ENCODE measurements around the gene CLDN34. TPM values are rescaled to one million over a fixed set of nuclear protein-coding genes. Genes with fewer than 3 reads are reported as not detected.

Gene CLDN34
- total and polyA plus RNA-seq, 2 of the 13 experiments (the other 11 are each of a cell fraction or from before 2014, with no cell fraction given), result not detected

DNA sequence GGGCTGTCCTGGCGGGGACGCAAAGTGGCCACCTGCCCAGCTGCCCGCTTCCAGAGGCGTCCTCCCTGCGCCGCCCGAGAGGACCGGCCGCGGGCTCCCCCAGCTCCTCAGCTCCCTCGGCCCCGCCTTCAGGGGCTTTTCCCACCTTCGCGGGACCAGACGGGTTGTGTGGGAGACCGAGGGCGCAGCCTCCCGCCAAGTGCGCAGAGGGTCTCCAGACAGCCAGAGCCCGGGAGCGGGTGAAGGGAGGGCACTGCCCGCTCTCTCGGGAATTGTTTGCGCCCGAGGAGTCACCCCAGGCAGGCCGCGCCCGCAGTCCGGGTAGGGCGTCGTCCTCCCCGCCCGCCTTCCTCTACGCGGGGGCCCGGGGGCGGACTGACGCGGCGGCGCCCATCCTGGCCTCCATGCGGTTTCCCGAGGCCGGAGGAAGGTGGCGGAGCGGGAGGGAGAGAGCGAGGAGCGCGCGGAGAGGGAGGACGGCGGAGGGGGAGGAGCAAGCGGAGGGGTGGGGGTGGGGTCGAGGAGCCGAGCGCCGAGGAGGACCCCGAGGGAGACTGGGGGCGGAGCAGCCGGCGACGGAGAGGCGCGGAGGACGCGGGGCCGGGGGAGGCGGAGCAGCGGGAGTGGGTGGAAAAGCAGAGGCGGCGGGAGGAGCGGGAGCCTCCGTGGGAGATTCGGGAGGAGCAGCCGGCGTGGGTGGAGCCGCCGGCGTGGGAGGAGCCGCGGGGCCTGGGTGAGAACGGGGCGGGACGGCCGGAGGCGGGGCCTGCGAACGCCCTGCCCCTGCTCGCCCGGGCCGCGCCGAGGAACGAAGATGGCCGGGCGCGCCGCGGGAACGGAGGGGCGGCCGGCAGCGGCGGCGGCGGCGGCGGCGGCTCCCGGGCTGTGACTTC lies 47.5 kb downstream of the CLDN34 start:
- Histone ChIP-seq H3K79me2 (ENCODE audit: insufficient read depth, low read length) (peaks cover 22% of the 10 kb centered on the region), H3K36me3 (replicated peaks in 1 of 2; ENCODE audit: control insufficient read depth in 1 of 2, insufficient read depth in 2 of 2, low read length in 2 of 2) (no peaks in the 10 kb centered on the region), H3K27me3 (ENCODE audit: control insufficient read depth in 1 of 2, insufficient read depth in 2 of 2, low read length in 2 of 2) (no peaks in the 10 kb centered on the region), H3K4me1 (ENCODE audit: insufficient read depth, low read length) (peaks cover 58% of the 10 kb centered on the region), H4K20me1 (ENCODE audit: insufficient read depth, low read length) (no peaks in the 10 kb centered on the region), H3K4me3 (replicated peaks in 1 of 3; ENCODE audit: insufficient read depth in 1 of 3, low read depth in 2 of 3, low read length in 3 of 3) (peak overlapping the region; percentile 45 to 68 (median 53); a peak in 4 of 6 replicates), H3K9me3 (ENCODE audit: low read length) (no peaks in the 10 kb centered on the region), H3K27ac (ENCODE audit: extremely low read length, insufficient read depth, low read length) (peak overlapping the region; percentile 52), H2AFZ (ENCODE audit: low read length) (no peak overlapping the region), H3K4me2 (ENCODE audit: low read depth, low read length) (peak overlapping the region; percentile 62), H3K9ac (ENCODE audit: insufficient read depth, low read depth, low read length) (peak overlapping the region; percentile 65; the same call in 1 of the 2 replicates)
- BruUV-seq (replicated peaks), result TSS peak; percentile 76
- DNase-seq (ENCODE audit: low spot score) (peak; percentile 48), FAIRE-seq (no peak), ATAC-seq (peak; percentile 84)
- intact Hi-C loops (cut with micrococcal nuclease; ENCODE audit: unreplicated experiment), result loop anchor here (5.0 kb wide), 1 partner anchor 103 kb away; no protein-coding TSS in a partner anchor
- POLR2A ChIA-PET, result interaction anchor here (0.9 kb wide), 1 partner anchor 17 kb away, joined by 3 read pairs; no protein-coding TSS in a partner anchor
- WGBS (ENCODE audit: low lambda C conversion rate), result 2% methylated on average over 21 of the region's 110 CpGs
- CTCF ChIA-PET (ENCODE audit: low intra/inter-chr PET ratio, low total read pairs), result interaction anchor here (0.9 to 6.6 kb wide), 2 partner anchors 19 to 104 kb away, joined by 3 to 40 read pairs; no protein-coding TSS in a partner anchor
- in situ Hi-C loops (cut with HindIII; ENCODE audit: extremely low pct_ligation_motif_present, low pct_unique_long_range_greater_than_20kb), result no loop called here
- TF ChIP-seq TGIF2 (CRISPR knock-in tag; IDR thresholded peaks at IDR 0.05) (no peak), POLR2AphosphoS5 (IDR thresholded peaks at IDR 0.05; ENCODE audit: low read depth, low read length) (no peak), ZNF33B (CRISPR knock-in tag; IDR thresholded peaks at IDR 0.05) (0 out of 2 replicates have a peak, but pooled peaks have one; percentile 28), ARNT2 (CRISPR knock-in tag; IDR thresholded peaks at IDR 0.05; ENCODE audit: low read depth) (0 out of 2 replicates have a peak, but pooled peaks have one; percentile 41), SMYD3 (CRISPR knock-in tag; IDR thresholded peaks at IDR 0.05) (no peak), ZNF326 (CRISPR knock-in tag; IDR thresholded peaks at IDR 0.05; ENCODE audit: borderline replicate concordance) (no peak), HCFC1 (IDR thresholded peaks at IDR 0.05; ENCODE audit: low read depth, low read length) (no peak), HES4 (CRISPR knock-in tag; IDR thresholded peaks at IDR 0.05; ENCODE audit: borderline replicate concordance) (no peak), ZNF263 (CRISPR knock-in tag; IDR thresholded peaks at IDR 0.05) (peak; percentile 98), ADNP (CRISPR knock-in tag; IDR thresholded peaks at IDR 0.05) (no peak), THAP11 (CRISPR knock-in tag; IDR thresholded peaks at IDR 0.05) (peak; percentile 22; the same call in 1 of the 2 replicates), MAFK (conservative IDR thresholded peaks at IDR 0.05 in 1 of 2, IDR thresholded peaks at IDR 0.05 in 1 of 2; ENCODE audit: low read length in 2 of 2) (no peak), ZNF460 (CRISPR knock-in tag; IDR thresholded peaks at IDR 0.05; ENCODE audit: borderline replicate concordance) (no peak)
- TF ChIP-seq, protein P1, sequence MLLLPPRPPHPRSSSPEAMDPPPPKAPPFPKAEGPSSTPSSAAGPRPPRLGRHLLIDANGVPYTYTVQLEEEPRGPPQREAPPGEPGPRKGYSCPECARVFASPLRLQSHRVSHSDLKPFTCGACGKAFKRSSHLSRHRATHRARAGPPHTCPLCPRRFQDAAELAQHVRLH (CRISPR knock-in tag; IDR thresholded peaks at IDR 0.05; ENCODE audit: borderline replicate concordance, low read depth), result no peak
- TF ChIP-seq, protein P2, sequence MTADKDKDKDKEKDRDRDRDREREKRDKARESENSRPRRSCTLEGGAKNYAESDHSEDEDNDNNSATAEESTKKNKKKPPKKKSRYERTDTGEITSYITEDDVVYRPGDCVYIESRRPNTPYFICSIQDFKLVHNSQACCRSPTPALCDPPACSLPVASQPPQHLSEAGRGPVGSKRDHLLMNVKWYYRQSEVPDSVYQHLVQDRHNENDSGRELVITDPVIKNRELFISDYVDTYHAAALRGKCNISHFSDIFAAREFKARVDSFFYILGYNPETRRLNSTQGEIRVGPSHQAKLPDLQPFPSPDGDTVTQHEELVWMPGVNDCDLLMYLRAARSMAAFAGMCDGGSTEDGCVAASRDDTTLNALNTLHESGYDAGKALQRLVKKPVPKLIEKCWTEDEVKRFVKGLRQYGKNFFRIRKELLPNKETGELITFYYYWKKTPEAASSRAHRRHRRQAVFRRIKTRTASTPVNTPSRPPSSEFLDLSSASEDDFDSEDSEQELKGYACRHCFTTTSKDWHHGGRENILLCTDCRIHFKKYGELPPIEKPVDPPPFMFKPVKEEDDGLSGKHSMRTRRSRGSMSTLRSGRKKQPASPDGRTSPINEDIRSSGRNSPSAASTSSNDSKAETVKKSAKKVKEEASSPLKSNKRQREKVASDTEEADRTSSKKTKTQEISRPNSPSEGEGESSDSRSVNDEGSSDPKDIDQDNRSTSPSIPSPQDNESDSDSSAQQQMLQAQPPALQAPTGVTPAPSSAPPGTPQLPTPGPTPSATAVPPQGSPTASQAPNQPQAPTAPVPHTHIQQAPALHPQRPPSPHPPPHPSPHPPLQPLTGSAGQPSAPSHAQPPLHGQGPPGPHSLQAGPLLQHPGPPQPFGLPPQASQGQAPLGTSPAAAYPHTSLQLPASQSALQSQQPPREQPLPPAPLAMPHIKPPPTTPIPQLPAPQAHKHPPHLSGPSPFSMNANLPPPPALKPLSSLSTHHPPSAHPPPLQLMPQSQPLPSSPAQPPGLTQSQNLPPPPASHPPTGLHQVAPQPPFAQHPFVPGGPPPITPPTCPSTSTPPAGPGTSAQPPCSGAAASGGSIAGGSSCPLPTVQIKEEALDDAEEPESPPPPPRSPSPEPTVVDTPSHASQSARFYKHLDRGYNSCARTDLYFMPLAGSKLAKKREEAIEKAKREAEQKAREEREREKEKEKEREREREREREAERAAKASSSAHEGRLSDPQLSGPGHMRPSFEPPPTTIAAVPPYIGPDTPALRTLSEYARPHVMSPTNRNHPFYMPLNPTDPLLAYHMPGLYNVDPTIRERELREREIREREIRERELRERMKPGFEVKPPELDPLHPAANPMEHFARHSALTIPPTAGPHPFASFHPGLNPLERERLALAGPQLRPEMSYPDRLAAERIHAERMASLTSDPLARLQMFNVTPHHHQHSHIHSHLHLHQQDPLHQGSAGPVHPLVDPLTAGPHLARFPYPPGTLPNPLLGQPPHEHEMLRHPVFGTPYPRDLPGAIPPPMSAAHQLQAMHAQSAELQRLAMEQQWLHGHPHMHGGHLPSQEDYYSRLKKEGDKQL (CRISPR knock-in tag; IDR thresholded peaks at IDR 0.05; ENCODE audit: low read depth), result no peak
- TF ChIP-seq, protein P3, sequence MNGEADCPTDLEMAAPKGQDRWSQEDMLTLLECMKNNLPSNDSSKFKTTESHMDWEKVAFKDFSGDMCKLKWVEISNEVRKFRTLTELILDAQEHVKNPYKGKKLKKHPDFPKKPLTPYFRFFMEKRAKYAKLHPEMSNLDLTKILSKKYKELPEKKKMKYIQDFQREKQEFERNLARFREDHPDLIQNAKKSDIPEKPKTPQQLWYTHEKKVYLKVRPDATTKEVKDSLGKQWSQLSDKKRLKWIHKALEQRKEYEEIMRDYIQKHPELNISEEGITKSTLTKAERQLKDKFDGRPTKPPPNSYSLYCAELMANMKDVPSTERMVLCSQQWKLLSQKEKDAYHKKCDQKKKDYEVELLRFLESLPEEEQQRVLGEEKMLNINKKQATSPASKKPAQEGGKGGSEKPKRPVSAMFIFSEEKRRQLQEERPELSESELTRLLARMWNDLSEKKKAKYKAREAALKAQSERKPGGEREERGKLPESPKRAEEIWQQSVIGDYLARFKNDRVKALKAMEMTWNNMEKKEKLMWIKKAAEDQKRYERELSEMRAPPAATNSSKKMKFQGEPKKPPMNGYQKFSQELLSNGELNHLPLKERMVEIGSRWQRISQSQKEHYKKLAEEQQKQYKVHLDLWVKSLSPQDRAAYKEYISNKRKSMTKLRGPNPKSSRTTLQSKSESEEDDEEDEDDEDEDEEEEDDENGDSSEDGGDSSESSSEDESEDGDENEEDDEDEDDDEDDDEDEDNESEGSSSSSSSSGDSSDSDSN (CRISPR knock-in tag; IDR thresholded peaks at IDR 0.05), result peak; percentile 41; the same call in 1 of the 2 replicates
